HG02763 (cell line): ENCODE data around the gene TRIP12.
"Not testable (repeated sequence)": the region's sequence is repeated elsewhere in the genome, so short reads cannot be mapped to it uniquely, and the experiment has no call there.

ENCODE experiments used
- ATAC-seq: cut with Tn5 transposase; IDR thresholded peaks from one replicate; pipeline ENCODE4 v1.9.1; 2021; ENCODE audit warnings: mild to moderate bottlenecking, moderate library complexity; ENCODE audit not compliant: unreplicated experiment

The TRIP12 gene

DNA sequence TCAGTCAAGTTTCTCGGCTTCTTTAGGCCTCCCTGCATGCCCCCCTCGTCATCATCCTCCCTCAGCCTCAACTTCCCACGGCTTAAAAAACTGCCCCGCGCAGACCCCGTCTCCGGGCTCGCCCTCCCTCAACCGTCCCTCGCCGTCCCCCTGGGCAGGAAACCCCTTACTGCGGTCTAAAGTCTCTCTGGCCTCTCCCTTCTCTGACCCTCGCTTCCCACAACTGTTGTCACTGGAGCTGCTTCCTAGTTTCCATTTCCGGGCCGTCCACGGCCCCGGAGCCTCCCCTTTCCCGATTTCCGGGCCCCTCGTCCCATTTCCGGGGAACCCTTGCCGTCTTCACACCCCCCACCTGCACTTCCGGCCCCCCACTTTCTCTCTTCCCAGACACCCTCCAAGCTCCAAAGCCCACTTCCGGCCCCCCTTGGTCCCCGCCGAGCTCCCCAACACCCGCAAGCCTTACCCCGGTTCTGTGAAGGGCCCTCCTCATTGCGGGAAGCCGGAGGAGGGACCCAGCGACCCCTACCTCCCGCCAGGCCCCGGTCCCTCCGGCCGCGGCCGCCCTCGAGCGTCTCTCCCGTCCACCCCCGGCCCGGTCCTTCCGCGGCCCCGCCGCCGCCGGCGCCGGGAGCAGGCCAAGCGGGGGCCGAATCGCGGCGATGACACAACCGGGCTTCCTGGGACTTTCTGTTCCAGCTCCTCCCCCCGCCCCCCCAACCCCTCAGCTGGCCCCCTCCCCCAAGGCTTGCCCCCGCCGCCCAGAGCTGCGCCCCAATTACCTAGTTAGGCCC is 513 bp downstream of the TRIP12 start:
- peak; percentile 28 for ATAC-seq

DNA sequence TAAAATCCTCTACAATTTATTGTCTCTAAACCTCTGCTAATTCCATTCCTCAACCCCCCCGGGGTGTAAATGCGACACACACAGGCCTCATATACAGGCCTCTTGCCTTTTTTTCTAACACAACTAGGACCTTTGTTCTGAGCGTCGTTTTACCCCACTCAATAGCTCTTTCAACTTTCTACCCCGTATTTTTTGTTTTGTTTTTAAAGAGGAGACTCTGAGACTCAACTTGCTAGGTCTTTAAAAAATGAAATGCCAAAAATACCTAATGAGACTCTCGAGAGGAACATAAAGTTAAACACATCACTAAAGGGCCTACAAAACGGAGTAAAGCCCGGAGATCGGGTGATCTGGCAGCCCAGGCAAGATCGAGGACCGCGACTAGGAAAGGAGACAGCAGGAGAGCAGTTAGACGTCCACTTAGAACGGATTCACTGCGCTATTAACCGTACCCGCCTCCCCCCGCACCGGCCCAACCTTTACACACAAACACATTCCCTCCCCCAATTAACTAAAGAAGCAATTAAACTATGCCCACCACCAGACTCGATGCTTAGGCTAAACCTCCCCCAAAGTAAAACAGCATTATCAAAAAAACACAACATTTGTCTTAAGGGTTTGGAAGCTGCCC is 1.7 kb downstream of the TRIP12 start:
- no peak for ATAC-seq

DNA sequence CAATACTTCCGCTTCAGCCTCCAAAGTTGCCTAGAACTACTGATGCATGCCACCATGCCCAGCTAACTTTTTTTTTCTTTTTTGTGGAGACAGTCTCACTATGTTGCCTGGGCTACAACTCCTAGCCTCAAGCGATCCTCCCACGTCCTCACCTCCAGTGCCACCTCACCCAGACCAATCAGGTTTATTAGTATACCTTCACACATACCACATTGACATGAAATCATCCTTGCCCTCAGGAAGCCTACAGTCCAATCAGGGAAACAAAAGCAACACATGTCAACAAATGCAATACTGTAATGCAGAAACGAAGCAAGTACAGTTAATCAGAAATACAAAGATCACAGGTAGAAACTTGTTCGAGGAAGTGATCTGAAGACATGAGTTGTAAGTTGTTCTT is 4.0 kb downstream of the TRIP12 start:
- no peak for ATAC-seq

DNA sequence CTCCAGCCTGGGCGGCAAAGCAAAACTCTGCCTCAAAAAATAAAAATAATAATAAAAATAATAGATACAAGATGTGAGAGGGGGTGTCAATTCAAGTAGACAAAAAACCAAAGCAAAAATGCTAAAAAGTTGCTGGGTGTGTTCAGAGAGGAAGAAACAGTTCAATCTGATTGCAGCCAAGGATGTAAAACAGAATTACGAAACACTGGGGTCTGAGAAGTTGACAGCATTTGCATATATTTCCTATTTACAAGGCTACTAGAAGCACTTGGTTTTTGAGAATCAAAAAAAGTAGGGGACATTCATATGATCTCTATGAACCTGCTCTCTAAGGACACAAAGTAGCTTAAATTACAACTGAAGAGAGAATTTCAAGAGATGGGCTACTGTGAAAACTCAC is 7.6 kb downstream of the TRIP12 start:
- ATAC-seq: no peak

DNA sequence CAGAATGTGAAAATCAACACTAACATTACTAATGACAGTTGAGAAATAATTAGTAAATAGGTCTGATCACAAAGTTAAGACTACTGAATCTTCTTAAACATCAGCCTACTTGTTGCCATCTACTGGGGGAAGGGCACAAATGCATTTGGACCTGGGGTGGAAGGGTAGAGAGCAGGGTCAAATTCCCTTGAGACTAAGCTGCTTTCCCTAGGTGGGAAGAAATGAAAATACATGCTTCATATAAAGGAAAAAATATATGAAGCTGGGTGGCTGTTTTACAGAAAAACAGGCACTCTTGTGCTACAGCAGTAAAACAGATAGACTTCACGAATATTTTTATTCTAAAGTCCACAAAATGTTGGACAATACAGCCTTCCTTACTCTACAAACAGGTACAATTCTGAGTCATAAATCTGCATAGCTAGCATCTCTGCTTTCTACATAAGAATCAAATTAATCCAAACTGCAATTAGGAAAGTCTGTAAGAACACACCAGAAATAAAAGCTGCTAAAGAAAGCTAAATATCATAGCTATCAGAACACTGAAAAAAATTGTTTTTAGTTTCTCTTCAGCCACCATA is 10.9 kb downstream of the TRIP12 start:
- no peak for ATAC-seq

DNA sequence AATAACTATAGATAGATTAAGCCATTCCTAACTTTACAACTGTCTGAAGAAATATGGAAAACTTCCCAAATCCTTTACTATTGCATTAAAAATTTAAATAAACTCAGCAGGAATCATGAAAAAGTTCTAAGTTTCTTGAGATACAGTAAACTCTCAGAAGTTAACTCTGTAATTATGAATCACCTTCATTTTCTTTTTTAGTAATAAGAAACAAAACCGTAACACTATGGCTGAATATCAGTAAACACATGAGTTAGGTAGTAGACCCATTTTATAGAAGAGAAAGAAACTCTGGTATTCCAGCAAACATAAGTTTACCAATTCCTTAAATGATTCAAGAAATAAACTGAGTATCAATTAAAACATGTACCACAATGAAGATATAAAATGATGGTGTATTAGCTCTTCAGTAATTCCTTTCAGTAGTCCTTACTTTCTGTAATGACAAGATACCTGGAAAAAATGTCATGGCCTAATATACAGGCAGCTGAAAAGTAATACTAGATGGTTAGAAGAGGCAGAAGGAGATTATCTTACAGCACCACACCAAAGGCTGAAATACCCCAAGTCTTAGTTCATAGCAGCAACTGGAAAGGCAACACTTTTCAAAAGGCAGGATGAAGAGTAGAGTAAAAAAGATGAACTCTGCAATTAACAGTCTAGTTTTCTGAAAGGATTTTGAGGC is 11.5 kb downstream of the TRIP12 start:
- no peak for ATAC-seq

DNA sequence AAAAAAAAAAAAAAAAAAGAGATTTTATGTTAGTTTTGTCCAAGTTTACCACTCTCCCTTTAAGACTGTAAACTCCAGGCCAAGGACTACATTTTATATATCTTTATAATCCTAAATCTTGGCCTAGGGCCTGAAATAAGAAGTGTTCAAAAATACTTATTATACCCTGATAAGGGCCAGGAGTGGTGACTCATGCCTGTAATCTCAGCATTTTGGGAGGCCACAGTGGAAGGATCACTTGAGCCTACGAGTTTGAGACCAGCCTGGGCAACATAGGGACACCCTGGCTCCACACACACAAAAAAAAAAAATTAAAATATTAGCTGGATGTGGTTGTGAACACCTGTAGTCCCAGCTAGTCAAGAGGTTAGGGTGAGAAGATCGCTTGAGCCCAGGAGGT is 12.7 kb downstream of the TRIP12 start:
- ATAC-seq: no peak

DNA sequence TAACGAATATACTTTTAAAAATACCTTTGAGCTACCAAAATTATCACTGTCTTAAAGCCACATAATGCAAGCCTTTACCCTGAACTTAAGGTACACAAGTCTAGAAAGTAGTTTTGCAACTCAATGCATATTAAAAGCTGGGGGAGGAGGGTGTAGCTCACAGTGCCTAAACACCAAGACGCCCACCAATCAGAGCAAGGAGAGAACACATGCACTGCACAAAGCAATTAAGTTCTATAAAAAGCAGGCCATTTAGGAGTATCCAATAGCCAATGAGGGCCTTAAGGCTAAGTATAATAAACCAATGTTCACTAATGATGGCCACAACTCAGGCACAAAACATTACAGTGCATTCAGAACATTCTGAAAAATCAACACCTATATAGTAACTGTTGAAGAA is 16.2 kb downstream of the TRIP12 start:
- ATAC-seq: no peak

DNA sequence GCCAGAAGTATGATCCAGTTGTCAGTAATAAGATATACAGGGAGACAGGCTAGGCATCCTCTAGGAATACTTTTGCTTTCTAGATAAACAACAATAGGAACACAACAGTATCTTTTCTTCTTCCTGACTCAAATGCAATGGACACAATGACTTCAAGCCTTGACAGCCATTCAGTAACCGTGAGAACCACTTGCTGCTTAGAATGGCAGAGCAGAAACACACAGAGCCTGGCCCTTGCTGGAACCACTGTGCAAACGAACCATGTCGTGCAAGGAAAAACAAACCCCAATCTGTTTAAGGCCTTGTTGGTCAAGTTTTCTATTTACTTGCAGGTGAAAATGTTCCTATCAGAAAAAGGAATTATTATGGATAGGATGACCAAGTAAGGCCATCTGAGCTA is 18.8 kb downstream of the TRIP12 start:
- no peak for ATAC-seq

DNA sequence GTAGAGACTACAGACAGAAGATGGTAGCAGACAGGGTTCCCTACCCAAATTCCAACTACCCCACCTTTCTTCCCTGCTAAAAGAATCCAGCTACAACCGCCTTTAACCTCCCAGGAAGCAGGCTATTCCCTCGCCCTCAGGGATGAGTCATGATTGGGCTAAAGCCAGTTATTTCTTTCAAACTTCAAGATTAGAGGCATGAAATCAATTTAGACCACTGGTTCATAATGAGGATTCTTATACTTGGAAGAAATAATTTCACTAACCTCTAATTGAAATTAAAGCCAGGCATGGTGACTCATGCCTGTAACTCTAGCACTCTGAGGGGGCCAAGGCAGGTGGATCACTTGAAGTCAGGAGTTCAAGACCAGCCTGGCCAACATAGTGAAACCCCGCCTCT is 20.0 kb downstream of the TRIP12 start:
- no peak for ATAC-seq

DNA sequence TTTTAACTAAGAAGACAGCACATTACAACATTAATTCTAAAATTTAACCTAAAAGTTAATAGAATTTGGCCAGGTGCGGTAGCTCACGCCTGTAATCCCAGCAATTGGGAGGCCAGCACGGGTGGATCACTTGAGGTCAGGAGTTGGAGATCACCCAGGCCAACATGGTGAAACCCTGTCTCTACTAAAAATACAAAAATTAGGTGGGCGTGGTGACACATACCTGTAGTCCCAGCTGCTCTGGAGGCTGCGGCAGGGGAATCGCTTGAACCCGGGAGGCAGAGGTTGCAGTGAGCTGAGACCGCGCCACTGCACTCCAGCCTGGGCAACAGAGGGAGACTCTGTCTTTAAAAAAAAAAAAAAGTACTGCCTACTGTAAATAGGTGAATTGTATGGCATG is 21.3 kb downstream of the TRIP12 start:
- not testable (repeated sequence) for ATAC-seq

DNA sequence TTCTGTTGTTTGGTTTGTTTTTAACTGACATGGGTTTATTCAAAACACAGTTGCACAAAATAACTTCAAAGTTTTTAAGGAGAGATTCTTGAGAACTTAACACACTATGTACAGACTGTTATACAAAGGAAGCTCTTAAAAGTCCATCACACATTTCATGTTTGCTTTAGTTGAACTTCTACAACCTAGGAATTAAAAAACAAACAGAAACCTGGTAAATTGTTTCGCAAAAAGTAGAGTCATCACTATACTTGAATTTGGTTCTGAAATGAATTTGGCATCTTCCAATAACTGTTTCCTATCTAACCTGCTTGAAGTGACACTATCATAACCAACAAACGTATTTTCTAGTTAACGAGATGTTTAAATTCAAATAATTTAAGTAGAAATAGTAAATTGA is 21.8 kb downstream of the TRIP12 start:
- ATAC-seq: no peak

DNA sequence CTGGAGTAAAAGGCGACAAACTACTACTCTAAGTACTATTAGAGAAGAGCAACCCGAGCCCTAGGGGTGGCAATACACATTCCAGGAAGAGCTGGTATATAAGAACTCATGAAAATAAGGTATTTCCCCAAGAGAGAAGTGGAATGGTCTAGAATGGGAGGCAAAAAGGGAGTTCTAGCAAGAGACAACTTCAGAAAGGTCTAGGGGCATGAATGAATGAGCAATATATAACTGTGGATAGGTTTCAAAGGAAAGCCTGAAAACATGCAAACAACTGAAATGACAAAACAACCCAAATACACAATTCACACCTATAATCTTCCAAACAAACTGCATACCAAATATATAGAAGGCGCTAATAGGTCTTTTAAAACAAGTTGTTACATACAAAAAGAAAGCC is 22.2 kb downstream of the TRIP12 start:
- ATAC-seq: no peak

DNA sequence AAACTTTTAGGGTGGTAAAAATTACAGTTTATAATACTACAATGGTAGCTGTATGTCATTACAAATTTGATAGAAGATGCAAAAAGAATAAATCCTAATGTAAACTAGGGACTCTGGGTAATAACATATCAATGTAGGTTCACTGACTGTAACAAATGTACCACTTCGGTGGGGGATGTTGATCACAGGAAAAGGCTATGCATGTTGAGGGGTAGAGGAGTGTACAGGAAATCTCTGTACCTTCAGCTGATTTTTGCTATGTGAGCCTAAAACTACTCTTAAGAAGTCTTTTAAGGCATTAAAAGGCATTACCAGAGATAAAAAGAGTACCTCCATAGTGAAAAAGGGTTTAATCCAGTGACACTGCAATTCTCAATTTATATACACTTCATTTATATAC is 25.0 kb downstream of the TRIP12 start:
- ATAC-seq: no peak

DNA sequence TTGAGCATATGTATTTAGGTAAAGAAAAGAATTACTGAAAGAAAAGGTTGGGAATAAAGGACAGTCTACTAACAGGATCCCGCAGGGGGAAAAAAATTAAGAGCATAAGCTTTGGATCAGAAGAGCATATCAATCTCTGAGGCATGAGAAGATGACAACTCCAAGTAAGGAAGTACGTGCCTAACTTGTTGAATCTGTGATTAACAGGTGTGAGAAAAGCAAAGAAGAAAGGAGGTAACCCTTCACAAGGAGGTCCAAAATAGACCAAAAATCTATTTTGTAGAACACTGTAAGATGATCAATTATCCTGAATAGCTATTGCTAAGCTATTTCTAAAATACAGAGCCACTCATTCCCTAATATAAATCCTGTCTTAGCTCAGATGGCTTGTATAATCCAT is 32.8 kb downstream of the TRIP12 start:
- ATAC-seq: no peak

DNA sequence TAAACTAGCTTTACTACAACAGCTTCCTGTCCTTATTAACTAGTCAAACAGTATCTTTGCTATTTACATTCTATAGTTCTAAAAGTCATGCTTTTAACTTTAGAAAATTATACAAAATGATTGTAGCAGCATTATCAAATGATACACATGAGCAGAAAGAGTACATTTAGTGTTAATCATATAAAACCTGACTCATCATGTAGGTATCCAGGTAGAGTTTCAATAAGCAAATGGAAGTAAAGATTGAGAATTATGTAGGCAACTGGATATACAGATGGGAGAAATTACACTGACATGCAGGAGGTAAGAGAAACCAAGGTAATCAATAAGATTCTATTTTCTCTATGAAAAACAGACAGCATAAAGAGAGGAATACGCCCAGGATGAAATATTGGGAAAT is 33.8 kb downstream of the TRIP12 start:
- ATAC-seq: no peak

DNA sequence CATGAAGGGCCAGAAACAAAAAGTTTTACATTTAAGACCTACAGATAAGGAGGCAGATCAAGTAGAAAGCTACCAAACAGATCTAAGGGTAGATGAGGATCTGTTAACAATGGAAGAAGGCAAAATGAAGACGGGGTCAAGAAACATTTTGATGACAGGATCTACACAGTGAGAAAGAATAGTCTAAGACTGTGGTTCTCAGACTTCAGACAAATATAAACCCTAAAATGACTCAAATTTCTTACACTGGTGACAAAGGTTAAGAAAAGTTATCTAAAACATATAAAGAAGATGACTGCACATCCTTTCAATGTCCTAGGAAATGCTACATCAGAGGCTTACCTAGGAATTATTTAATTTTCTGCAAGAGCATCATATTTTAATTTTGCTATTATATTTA is 34.4 kb downstream of the TRIP12 start:
- no peak for ATAC-seq

DNA sequence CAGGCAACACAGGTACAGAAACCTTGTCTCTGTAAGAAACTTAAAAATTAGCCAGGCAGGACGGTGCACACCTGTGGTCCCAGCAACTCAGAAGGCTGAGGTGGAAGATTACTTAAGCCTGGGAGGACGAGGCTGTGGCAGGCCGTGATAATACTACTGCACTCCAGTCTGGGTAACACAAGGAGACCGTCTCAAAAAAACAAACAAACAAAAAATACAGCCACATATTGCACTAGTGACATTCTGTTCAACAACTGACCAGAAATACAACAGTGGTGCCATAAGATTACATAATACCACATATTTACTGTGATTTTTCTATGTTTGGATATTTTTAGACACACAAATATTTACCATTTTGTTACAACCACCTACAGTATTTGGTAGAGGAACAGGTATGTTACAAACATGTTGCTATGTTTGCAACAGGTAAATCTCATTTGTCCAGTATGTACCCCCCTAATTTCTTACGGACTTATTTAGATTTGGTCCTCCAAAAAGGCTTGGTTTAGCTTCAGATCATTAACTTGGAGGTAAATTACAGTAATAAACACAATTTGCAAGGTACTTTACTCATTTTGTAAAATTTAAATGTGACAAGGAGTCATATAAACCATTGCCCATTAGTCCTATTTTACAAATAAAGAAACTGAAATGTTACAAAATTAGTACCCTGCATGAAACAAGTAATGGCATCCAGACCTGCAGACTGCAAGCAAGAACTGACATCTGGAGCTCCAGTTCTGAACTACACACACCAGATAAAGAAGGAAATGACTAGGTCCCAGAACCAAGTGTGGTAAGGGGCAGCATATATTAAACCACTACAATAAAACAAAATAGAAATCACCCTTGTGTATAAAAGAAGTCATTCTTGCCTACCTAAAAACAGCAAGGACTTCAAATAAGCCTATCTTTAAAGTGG is 36.8 kb downstream of the TRIP12 start:
- peak; percentile 67 for ATAC-seq

DNA sequence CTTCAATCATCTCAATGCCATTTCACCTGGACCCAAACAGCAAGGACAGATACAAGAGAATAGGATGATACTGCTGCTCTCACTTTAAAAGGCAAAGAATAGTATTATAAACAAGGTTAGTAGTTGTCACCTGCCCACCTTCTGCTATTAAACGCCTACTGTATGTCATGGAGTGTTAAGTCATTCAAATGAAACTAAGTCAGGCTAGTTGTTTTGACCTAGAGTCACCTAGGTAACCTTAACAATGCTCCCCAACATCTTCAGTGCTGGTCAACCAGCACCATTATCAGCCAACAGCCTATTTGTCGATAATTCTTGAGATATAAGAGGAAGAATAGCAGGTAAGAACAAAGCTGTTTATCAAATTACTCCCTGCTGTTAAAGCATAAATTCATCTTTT is 39.2 kb downstream of the TRIP12 start:
- no peak for ATAC-seq

DNA sequence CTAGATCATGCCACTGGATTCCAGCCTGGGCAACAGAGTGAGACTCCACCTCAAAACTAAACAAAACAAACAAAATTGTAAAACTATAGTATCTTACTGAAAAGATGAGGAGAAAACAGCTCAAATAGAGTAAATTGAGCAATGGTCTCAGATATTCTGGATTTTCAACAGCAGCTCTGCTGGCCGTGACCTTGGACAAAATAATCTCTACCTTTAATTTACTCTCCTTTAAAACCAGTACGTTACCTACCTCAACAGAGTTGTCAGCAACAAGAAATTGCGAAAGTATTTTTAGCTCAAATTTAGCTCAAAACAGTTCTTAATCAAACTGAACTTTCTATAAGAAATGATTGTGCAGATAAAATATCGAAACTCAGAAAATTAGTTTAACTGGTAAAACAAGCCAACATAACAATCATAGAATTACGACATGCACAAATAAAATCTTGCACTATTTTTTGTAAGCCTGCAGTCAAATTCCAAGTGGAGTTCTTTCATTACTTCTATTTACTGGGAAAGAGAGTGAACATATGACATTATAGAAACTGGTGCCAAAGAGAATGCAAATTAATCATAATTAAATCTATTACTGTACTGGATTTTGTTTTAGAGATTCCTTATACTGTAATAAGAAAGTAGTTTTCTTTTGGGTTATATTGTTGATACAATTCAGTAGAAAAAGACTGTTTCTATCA is 40.8 kb downstream of the TRIP12 start:
- ATAC-seq: no peak
